Measurements from ENCODE around the gene NUDT4. TPM values are rescaled to one million over a fixed set of nuclear protein-coding genes. Genes with fewer than 3 reads are reported as not detected.

NUDT4 gene
- total and polyA plus RNA-seq, 9 of the 15 experiments (the other 6 are each of a cell fraction or from before 2014, with no cell fraction given) = 38.1 to 164 (median 99.2) TPM

GRCh38 chr12:93373961-93374656 is 3.6 kb upstream of the NUDT4 start (continued):
- no peak for TF ChIP-seq SMARCE1 (IDR thresholded peaks at IDR 0.05)
- TF ChIP-seq, protein P1, sequence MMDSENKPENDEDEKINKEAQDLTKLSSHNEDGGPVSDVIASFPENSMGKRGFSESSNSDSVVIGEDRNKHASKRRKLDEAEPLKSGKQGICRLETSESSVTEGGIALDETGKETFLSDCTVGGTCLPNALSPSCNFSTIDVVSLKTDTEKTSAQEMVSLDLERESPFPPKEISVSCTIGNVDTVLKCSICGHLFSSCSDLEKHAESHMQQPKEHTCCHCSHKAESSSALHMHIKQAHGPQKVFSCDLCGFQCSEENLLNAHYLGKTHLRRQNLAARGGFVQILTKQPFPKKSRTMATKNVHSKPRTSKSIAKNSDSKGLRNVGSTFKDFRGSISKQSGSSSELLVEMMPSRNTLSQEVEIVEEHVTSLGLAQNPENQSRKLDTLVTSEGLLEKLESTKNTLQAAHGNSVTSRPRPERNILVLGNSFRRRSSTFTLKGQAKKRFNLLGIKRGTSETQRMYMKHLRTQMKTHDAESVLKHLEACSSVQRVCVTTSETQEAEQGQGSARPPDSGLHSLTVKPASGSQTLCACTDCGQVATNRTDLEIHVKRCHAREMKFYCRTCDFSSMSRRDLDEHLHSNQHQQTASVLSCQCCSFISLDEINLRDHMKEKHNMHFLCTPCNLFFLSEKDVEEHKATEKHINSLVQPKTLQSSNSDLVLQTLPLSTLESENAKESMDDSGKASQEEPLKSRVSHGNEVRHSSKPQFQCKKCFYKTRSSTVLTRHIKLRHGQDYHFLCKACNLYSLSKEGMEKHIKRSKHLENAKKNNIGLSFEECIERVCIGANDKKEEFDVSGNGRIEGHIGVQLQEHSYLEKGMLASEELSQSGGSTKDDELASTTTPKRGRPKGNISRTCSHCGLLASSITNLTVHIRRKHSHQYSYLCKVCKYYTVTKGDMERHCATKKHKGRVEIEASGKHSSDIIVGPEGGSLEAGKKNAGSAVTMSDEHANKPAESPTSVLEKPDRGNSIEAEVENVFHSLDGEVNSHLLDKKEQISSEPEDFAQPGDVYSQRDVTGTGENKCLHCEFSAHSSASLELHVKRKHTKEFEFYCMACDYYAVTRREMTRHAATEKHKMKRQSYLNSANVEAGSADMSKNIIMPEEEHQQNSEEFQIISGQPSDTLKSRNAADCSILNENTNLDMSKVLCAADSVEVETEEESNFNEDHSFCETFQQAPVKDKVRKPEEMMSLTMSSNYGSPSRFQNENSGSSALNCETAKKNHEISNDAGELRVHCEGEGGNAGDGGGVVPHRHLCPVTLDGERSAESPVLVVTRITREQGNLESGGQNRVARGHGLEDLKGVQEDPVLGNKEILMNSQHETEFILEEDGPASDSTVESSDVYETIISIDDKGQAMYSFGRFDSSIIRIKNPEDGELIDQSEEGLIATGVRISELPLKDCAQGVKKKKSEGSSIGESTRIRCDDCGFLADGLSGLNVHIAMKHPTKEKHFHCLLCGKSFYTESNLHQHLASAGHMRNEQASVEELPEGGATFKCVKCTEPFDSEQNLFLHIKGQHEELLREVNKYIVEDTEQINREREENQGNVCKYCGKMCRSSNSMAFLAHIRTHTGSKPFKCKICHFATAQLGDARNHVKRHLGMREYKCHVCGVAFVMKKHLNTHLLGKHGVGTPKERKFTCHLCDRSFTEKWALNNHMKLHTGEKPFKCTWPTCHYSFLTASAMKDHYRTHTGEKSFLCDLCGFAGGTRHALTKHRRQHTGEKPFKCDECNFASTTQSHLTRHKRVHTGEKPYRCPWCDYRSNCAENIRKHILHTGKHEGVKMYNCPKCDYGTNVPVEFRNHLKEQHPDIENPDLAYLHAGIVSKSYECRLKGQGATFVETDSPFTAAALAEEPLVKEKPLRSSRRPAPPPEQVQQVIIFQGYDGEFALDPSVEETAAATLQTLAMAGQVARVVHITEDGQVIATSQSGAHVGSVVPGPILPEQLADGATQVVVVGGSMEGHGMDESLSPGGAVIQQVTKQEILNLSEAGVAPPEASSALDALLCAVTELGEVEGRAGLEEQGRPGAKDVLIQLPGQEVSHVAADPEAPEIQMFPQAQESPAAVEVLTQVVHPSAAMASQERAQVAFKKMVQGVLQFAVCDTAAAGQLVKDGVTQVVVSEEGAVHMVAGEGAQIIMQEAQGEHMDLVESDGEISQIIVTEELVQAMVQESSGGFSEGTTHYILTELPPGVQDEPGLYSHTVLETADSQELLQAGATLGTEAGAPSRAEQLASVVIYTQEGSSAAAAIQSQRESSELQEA (IDR thresholded peaks at IDR 0.05; ENCODE audit: low read depth) = no peak
